Stimulated activated naive CD4-positive, alpha-beta T cell (primary cell): ENCODE results near the gene CEP162.
"Not testable (repeated sequence)": the region's sequence is repeated elsewhere in the genome, so short reads cannot be mapped to it uniquely, and the experiment has no call there.

Experiments used
- DNase-seq, 6 experiments: peaks; one replicate each; lab custom pipeline; 2025; lab: John Stamatoyannopoulos, UW

The CEP162 gene

GRCh38 chr6:84224251-84224650 lies 3.2 kb downstream of the CEP162 start:
- DNase-seq, result no peak

- DNase-seq, result not testable (repeated sequence)
These were observed 3.8 kb downstream of the CEP162 start for GRCh38 chr6:84223608-84224007.

- DNase-seq, result no peak
These were observed 5.0 kb downstream of the CEP162 start for GRCh38 chr6:84222426-84222825.

- no peak for DNase-seq
These were observed 6.5 kb downstream of the CEP162 start for GRCh38 chr6:84220809-84221409.

- DNase-seq, result no peak
These were observed 9.4 kb downstream of the CEP162 start for GRCh38 chr6:84218091-84218490.

GRCh38 chr6:84213217-84213616 lies 14.2 kb downstream of the CEP162 start:
- DNase-seq, result no peak

GRCh38 chr6:84204011-84204410 lies 23.4 kb downstream of the CEP162 start:
- DNase-seq, result no peak

- not testable (repeated sequence) for DNase-seq
These were observed 27.5 kb downstream of the CEP162 start for GRCh38 chr6:84199987-84200386.

- DNase-seq, result no peak
These were observed 29.7 kb downstream of the CEP162 start for GRCh38 chr6:84197708-84198107.

- DNase-seq, result no peak
These were observed 34.2 kb downstream of the CEP162 start for GRCh38 chr6:84193114-84193708.

GRCh38 chr6:84191802-84192201 lies 35.6 kb downstream of the CEP162 start:
- DNase-seq, result no peak

- not testable (repeated sequence) for DNase-seq
These were observed 38.1 kb downstream of the CEP162 start for GRCh38 chr6:84189356-84189755.

GRCh38 chr6:84183430-84183829 lies 44.0 kb downstream of the CEP162 start:
- DNase-seq, result no peak

GRCh38 chr6:84182001-84182400 lies 45.4 kb downstream of the CEP162 start:
- DNase-seq, result no peak

- no peak for DNase-seq
These were observed 50.2 kb downstream of the CEP162 start for GRCh38 chr6:84177241-84177640.

GRCh38 chr6:84172574-84172973 lies 54.9 kb downstream of the CEP162 start:
- no peak for DNase-seq

GRCh38 chr6:84172080-84172479 lies 55.4 kb downstream of the CEP162 start:
- DNase-seq, result no peak

GRCh38 chr6:84167457-84167856 lies 60.0 kb downstream of the CEP162 start:
- no peak for DNase-seq

GRCh38 chr6:84166395-84166794 lies 61.0 kb downstream of the CEP162 start:
- DNase-seq, result no peak

- not testable (repeated sequence) for DNase-seq
These were observed 63.1 kb downstream of the CEP162 start for GRCh38 chr6:84164328-84164727.

GRCh38 chr6:84161190-84161589 lies 66.3 kb downstream of the CEP162 start:
- DNase-seq, result no peak

- DNase-seq, result no peak
These were observed 71.1 kb downstream of the CEP162 start for GRCh38 chr6:84156306-84156705.

- DNase-seq, result no peak
These were observed 75.8 kb downstream of the CEP162 start for GRCh38 chr6:84151669-84152068.

- no peak for DNase-seq
These were observed 76.7 kb downstream of the CEP162 start for GRCh38 chr6:84150705-84151104.
